ENCODE data around the gene GPR35. TPM values are rescaled to one million over a fixed set of nuclear protein-coding genes. Genes with fewer than 3 reads are reported as not detected.

GPR35 gene
- total RNA-seq, 1 experiment from 2014 or later, result 2.7 TPM

GRCh38 chr2:240623531-240624010, 1.7 kb upstream of the GPR35 start:
- CTCF ChIA-PET, result no interaction called here
- POLR2A ChIA-PET (ENCODE audit: low non-redundant PET), result no interaction called here
- no peak overlapping the region for H3K27ac ChIP-seq (ENCODE audit: low read depth, low read length, poor library complexity, severe bottlenecking)

GRCh38 chr2:240624011-240624949, 1.0 kb upstream of the GPR35 start:
- Histone ChIP-seq H3K27me3 (replicated peaks; ENCODE audit: insufficient read depth, low read depth, low read length, poor library complexity) (no peaks in the 10 kb centered on the region), H3K9me3 (ENCODE audit: low read depth, low read length, poor library complexity, severe bottlenecking) (no peaks in the 10 kb centered on the region), H3K4me1 (ENCODE audit: insufficient read depth, low read length, poor library complexity, severe bottlenecking) (no peaks in the 10 kb centered on the region), H3K4me3 (ENCODE audit: low read depth, low read length, poor library complexity, severe bottlenecking) (no peak overlapping the region), H3K36me3 (ENCODE audit: insufficient read depth, low read length, poor library complexity, severe bottlenecking) (no peaks in the 10 kb centered on the region), H3K27ac (ENCODE audit: low read depth, low read length, poor library complexity, severe bottlenecking) (no peak overlapping the region)
- POLR2A ChIA-PET (ENCODE audit: low non-redundant PET), result no interaction called here
- BruUV-seq (replicated peaks), result no TSS peak
- no peak for DNase-seq (ENCODE audit: low spot score)
- intact Hi-C loops (cut with micrococcal nuclease; ENCODE audit: unreplicated experiment), result no loop called here
- CTCF ChIA-PET, result no interaction called here
- no peak for TF ChIP-seq EZH2 (IDR thresholded peaks at IDR 0.05; ENCODE audit: borderline replicate concordance, low read depth, low read length, poor library complexity, severe bottlenecking)
- no peak for TF ChIP-seq CTCF (conservative IDR thresholded peaks at IDR 0.05; ENCODE audit: low read depth, low read length)

More at GRCh38 chr2:240623531-240624010, 1.7 kb upstream of the GPR35 start:
- no TSS peak for BruUV-seq (replicated peaks)
- H3K36me3 ChIP-seq (ENCODE audit: insufficient read depth, low read length, poor library complexity, severe bottlenecking), result no peaks in the 10 kb centered on the region
- intact Hi-C loops (cut with micrococcal nuclease; ENCODE audit: unreplicated experiment), result no loop called here
- no peak for DNase-seq (ENCODE audit: low spot score)
- H3K27me3 ChIP-seq (replicated peaks; ENCODE audit: insufficient read depth, low read depth, low read length, poor library complexity), result no peaks in the 10 kb centered on the region
- H3K4me3 ChIP-seq (ENCODE audit: low read depth, low read length, poor library complexity, severe bottlenecking), result no peak overlapping the region
- no peaks in the 10 kb centered on the region for H3K4me1 ChIP-seq (ENCODE audit: insufficient read depth, low read length, poor library complexity, severe bottlenecking)
- TF ChIP-seq EZH2 (IDR thresholded peaks at IDR 0.05; ENCODE audit: borderline replicate concordance, low read depth, low read length, poor library complexity, severe bottlenecking) (no peak), CTCF (conservative IDR thresholded peaks at IDR 0.05; ENCODE audit: low read depth, low read length) (no peak)
- H3K9me3 ChIP-seq (ENCODE audit: low read depth, low read length, poor library complexity, severe bottlenecking), result no peaks in the 10 kb centered on the region

GRCh38 chr2:240626531-240627300, 1.4 kb downstream of the GPR35 start:
- TF ChIP-seq CTCF (conservative IDR thresholded peaks at IDR 0.05; ENCODE audit: low read depth, low read length) (no peak), EZH2 (IDR thresholded peaks at IDR 0.05; ENCODE audit: borderline replicate concordance, low read depth, low read length, poor library complexity, severe bottlenecking) (no peak)
- H3K36me3 ChIP-seq (ENCODE audit: insufficient read depth, low read length, poor library complexity, severe bottlenecking), result no peaks in the 10 kb centered on the region
- H3K9me3 ChIP-seq (ENCODE audit: low read depth, low read length, poor library complexity, severe bottlenecking), result no peaks in the 10 kb centered on the region
- ChIA-PET POLR2A (ENCODE audit: low non-redundant PET) (no interaction called here), CTCF (interaction anchor here (0.7 kb wide), 1 partner anchor 20 kb away, joined by 12 read pairs; no protein-coding TSS in a partner anchor)
- DNase-seq (ENCODE audit: low spot score), result peak; percentile 36
- no peaks in the 10 kb centered on the region for H3K27me3 ChIP-seq (replicated peaks; ENCODE audit: insufficient read depth, low read depth, low read length, poor library complexity)
- intact Hi-C loops (cut with micrococcal nuclease; ENCODE audit: unreplicated experiment), result no loop called here
- H3K27ac ChIP-seq (ENCODE audit: low read depth, low read length, poor library complexity, severe bottlenecking), result no peak overlapping the region
- no peak overlapping the region for H3K4me3 ChIP-seq (ENCODE audit: low read depth, low read length, poor library complexity, severe bottlenecking)
- no peaks in the 10 kb centered on the region for H3K4me1 ChIP-seq (ENCODE audit: insufficient read depth, low read length, poor library complexity, severe bottlenecking)
- BruUV-seq (replicated peaks), result no TSS peak
